Duodenal mucosa (tissue), 2 donors: ENCODE data around the gene FAM227B.
"Not testable (repeated sequence)": the region's sequence is repeated elsewhere in the genome, so short reads cannot be mapped to it uniquely, and the experiment has no call there.

Experiments used
- H3K27ac ChIP-seq: one replicate; pipeline ENCODE4 v1.7.0; 2013; ENCODE audit warnings: low read depth, low read length
- H3K27me3 ChIP-seq, 2 donors: one replicate each; pipeline ENCODE4 v1.7.0; 2013; ENCODE audit warnings: low read length in 2 of 2, control low read depth in 1 of 2; ENCODE audit not compliant: insufficient read depth in 2 of 2, control insufficient read depth in 1 of 2
- H3K36me3 ChIP-seq, 2 donors: one replicate each; pipeline ENCODE4 v1.7.0; 2013; ENCODE audit warnings: low read length in 2 of 2, control low read depth in 1 of 2; ENCODE audit not compliant: insufficient read depth in 2 of 2, control insufficient read depth in 1 of 2
- H3K4me1 ChIP-seq, 2 donors: one replicate each; pipeline ENCODE4 v1.7.0; 2013; ENCODE audit warnings: low read length in 2 of 2, control low read depth in 1 of 2; ENCODE audit not compliant: insufficient read depth in 2 of 2, control insufficient read depth in 1 of 2
- H3K4me3 ChIP-seq, 2 donors: one replicate each; pipeline ENCODE4 v1.7.0; 2013; ENCODE audit warnings: low read length in 2 of 2, low read depth in 1 of 2
- H3K9ac ChIP-seq, 2 donors: one replicate each; pipeline ENCODE4 v1.7.0; 2013; ENCODE audit warnings: low read length in 2 of 2, low read depth in 1 of 2
- H3K9me3 ChIP-seq, 2 donors: one replicate each; pipeline ENCODE4 v1.7.0; 2013; ENCODE audit warnings: low read length in 2 of 2, control low read depth in 1 of 2; ENCODE audit not compliant: control insufficient read depth in 1 of 2

FAM227B gene

GRCh38 chr15:49507261-49507660 is 113.4 kb downstream of the FAM227B start:
- no peaks in the 10 kb centered on the region for H3K36me3 ChIP-seq
- H3K4me1 ChIP-seq: no peaks in the 10 kb centered on the region
- no peaks in the 10 kb centered on the region for H3K9me3 ChIP-seq
- H3K4me3 ChIP-seq: no peak overlapping the region
- no peak overlapping the region for H3K27ac ChIP-seq
- no peak overlapping the region for H3K9ac ChIP-seq
- no peaks in the 10 kb centered on the region for H3K27me3 ChIP-seq

DNA sequence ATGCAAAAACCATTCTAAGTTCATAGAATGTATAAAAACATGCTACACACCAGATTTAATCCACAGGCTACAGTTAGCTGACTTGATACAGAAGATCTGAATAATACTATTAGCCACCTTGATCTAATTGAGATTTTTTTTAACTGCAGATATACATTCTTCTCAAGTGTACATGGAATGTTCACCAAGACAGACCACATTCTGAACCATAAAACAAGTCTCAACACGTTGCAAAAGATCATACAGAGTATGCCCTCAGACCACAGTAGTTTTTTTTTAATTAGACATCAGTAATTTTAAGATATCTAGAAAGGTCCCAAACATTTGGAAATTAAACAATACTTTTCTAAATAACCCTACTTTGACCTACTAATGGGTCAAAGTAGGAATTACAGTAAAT is 114.3 kb downstream of the FAM227B start:
- Histone ChIP-seq H3K27me3 (no peaks in the 10 kb centered on the region), H3K9me3 (peaks cover 0 to 2% of the 10 kb centered on the region in 2 donors), H3K4me1 (no peaks in the 10 kb centered on the region), H3K36me3 (no peaks in the 10 kb centered on the region), H3K27ac (no peak overlapping the region), H3K9ac (no peak overlapping the region), H3K4me3 (no peak overlapping the region)

GRCh38 chr15:49501586-49501985 is 119.0 kb downstream of the FAM227B start:
- H3K9me3 ChIP-seq: peaks cover 0 to 2% of the 10 kb centered on the region in 2 donors
- no peaks in the 10 kb centered on the region for H3K4me1 ChIP-seq
- no peaks in the 10 kb centered on the region for H3K36me3 ChIP-seq
- H3K27ac ChIP-seq: no peak overlapping the region
- no peaks in the 10 kb centered on the region for H3K27me3 ChIP-seq
- no peak overlapping the region for H3K4me3 ChIP-seq
- no peak overlapping the region for H3K9ac ChIP-seq

GRCh38 chr15:49495993-49496753 is 124.4 kb downstream of the FAM227B start:
- Histone ChIP-seq H3K27ac (no peak overlapping the region), H3K4me3 (no peak overlapping the region), H3K9me3 (no peaks in the 10 kb centered on the region), H3K36me3 (no peaks in the 10 kb centered on the region), H3K4me1 (no peaks in the 10 kb centered on the region), H3K9ac (no peak overlapping the region), H3K27me3 (no peaks in the 10 kb centered on the region)

DNA sequence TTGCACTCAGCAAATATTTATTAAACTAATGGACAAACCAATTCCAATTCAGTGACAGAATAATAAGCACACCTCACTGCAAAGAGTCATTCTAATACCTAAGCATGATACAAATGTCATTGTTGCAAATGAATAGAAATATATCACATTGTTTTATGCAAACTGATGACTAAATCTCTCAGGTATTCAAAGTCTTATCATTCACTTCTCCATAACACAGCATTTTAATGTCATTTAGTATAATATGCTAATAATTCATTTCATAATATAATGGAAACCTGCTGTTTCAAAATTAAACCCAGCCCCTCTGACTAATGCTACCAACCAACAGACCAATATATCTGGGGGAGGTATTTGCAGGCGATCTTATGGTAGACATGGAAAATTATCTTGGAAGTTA is 125.8 kb downstream of the FAM227B start:
- no peak overlapping the region for H3K27ac ChIP-seq
- no peaks in the 10 kb centered on the region for H3K9me3 ChIP-seq
- H3K27me3 ChIP-seq: no peaks in the 10 kb centered on the region
- H3K4me3 ChIP-seq: no peak overlapping the region
- no peak overlapping the region for H3K9ac ChIP-seq
- no peaks in the 10 kb centered on the region for H3K4me1 ChIP-seq
- no peaks in the 10 kb centered on the region for H3K36me3 ChIP-seq

DNA sequence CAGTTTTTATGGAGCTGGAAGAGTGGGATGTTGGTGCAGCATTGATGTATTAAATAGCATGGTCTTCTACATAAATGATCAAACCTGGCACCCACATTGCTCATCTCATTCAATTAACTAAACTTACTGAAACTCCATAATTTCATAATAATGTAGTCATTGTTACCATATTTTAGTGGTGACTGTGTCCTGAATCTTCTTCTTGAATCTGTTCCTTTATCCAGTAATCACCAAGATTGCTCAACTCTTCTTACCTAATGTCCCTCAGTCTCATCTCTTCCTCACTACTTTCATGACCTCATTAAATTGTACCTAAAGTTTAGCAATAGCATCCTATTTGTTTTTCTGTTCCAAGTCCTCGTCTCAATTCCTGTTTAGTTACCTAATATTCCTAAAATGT is 127.8 kb downstream of the FAM227B start:
- H3K9me3 ChIP-seq: no peaks in the 10 kb centered on the region
- H3K27ac ChIP-seq: no peak overlapping the region
- H3K36me3 ChIP-seq: no peaks in the 10 kb centered on the region
- H3K27me3 ChIP-seq: no peaks in the 10 kb centered on the region
- no peak overlapping the region for H3K4me3 ChIP-seq
- no peak overlapping the region for H3K9ac ChIP-seq
- no peaks in the 10 kb centered on the region for H3K4me1 ChIP-seq

DNA sequence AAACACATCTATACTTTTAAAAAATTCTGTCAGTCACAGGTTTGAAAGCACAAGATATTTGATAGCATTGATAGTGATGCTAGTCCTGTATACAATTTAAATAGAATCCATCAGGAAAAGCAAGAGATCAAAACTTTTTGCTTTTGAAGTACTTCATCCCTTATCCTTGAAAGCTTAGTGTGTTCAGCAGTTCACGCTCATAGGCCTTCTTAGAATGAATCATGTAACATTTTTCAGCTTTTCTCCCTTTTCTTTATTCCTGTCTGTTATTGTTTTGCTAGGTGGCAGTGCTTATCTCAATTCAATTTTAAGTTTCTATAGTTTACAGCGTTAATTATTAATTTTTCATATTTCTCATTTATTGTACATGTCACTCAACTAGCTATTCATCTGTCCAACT is 128.5 kb downstream of the FAM227B start:
- Histone ChIP-seq H3K4me3 (no peak overlapping the region), H3K4me1 (no peaks in the 10 kb centered on the region), H3K27ac (no peak overlapping the region), H3K9ac (no peak overlapping the region), H3K9me3 (no peaks in the 10 kb centered on the region), H3K36me3 (no peaks in the 10 kb centered on the region), H3K27me3 (no peaks in the 10 kb centered on the region)

DNA sequence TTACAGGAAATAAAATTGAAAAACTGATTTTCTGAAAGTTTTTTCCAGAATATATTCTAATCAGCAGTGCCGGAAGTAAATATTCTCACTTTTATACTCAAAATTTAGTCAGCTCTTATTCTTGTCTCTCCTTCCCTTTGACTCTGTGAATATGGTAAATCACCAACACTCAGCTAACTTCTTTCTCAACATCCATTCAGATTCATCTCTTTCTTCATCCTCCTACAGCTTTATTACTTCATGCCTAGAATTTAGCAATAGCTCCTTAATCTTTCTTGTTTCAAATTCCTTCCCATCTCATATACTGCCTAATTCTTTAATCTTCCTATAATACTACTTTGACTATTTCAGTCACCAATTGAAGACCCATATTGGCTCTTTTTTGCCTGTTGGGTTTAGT is 129.7 kb downstream of the FAM227B start:
- H3K4me3 ChIP-seq: no peak overlapping the region
- H3K27me3 ChIP-seq: no peaks in the 10 kb centered on the region
- no peak overlapping the region for H3K27ac ChIP-seq
- H3K9me3 ChIP-seq: no peaks in the 10 kb centered on the region
- H3K36me3 ChIP-seq: no peaks in the 10 kb centered on the region
- no peak overlapping the region for H3K9ac ChIP-seq
- no peaks in the 10 kb centered on the region for H3K4me1 ChIP-seq

- H3K4me3 ChIP-seq, H3K9ac ChIP-seq, H3K36me3 ChIP-seq, H3K4me1 ChIP-seq, H3K27me3 ChIP-seq, H3K27ac ChIP-seq, H3K9me3 ChIP-seq: not testable (repeated sequence)
Measured at GRCh38 chr15:49485401-49485800, 135.2 kb downstream of the FAM227B start.

DNA sequence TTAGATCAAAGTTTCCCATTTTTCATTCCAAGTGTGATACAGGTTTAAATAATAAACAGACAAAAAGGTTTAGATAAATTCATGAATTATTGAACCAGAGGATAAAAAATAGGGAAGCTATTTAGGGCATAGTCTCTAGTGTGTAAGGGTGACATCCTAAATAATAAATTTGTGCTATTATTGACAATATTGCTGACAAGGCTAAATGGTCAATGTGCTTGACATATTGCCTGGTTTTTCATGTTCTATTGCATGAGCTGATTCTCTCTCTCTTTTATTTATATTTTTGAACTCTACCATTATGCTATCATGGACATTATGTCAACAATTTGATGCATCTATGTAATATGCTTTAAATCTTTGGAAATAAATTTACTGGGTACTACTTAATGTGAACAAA is 141.6 kb downstream of the FAM227B start:
- H3K27ac ChIP-seq: not testable (repeated sequence)

GRCh38 chr15:49478021-49478420 is 142.6 kb downstream of the FAM227B start:
- not testable (repeated sequence) for H3K4me3 ChIP-seq, H3K36me3 ChIP-seq, H3K9me3 ChIP-seq, H3K27me3 ChIP-seq, H3K27ac ChIP-seq, H3K4me1 ChIP-seq, H3K9ac ChIP-seq

More for the DNA sequence above, 141.6 kb downstream of the FAM227B start:
- not testable (repeated sequence) for H3K4me1 ChIP-seq, H3K9ac ChIP-seq, H3K36me3 ChIP-seq, H3K27me3 ChIP-seq, H3K9me3 ChIP-seq, H3K4me3 ChIP-seq
